CD4-positive, alpha-beta T cell treated with Interleukin-15 for 4 hours (primary cell): ENCODE data around the gene SF3B2.
"Not testable (repeated sequence)": the region's sequence is repeated elsewhere in the genome, so short reads cannot be mapped to it uniquely, and the experiment has no call there.

ENCODE experiments used
- DNase-seq: peaks from one replicate; pipeline ENCODE4 v3.0.0-alpha.2; 2020; ENCODE audit warnings: low spot score

The SF3B2 gene, protein sequence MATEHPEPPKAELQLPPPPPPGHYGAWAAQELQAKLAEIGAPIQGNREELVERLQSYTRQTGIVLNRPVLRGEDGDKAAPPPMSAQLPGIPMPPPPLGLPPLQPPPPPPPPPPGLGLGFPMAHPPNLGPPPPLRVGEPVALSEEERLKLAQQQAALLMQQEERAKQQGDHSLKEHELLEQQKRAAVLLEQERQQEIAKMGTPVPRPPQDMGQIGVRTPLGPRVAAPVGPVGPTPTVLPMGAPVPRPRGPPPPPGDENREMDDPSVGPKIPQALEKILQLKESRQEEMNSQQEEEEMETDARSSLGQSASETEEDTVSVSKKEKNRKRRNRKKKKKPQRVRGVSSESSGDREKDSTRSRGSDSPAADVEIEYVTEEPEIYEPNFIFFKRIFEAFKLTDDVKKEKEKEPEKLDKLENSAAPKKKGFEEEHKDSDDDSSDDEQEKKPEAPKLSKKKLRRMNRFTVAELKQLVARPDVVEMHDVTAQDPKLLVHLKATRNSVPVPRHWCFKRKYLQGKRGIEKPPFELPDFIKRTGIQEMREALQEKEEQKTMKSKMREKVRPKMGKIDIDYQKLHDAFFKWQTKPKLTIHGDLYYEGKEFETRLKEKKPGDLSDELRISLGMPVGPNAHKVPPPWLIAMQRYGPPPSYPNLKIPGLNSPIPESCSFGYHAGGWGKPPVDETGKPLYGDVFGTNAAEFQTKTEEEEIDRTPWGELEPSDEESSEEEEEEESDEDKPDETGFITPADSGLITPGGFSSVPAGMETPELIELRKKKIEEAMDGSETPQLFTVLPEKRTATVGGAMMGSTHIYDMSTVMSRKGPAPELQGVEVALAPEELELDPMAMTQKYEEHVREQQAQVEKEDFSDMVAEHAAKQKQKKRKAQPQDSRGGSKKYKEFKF

GRCh38 chr11:66051766-66052663 is at the start of gene SF3B2:
SF3B2 (plus strand) TSS chr11:66052364; CDS start chr11:66052385, 21 bp downstream.
- peak; percentile 97 for DNase-seq

- no peak for DNase-seq
Observed at GRCh38 chr11:66002648-66003225, 49.4 kb upstream of the SF3B2 start.

DNA sequence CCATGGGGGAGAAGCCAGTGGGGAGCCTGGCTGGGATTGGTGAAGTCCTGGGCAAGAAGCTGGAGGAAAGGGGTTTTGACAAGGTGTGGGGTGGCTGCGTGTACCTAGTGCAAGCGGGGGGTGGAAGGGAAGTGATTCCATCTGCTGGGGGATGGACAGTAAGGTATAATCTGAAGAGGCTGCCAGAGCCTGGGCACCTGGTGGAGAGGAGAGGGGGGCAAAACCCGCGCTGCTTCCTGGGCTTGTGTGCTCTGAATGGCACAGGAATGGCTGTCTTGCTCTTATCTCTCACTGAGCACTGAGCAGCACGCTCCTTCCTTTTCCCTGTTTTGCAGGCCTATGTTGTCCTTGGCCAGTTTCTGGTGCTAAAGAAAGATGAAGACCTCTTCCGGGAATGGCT is 48.9 kb upstream of the SF3B2 start:
- DNase-seq, result no peak

- DNase-seq, result no peak
Observed at GRCh38 chr11:66004186-66004585, 48.0 kb upstream of the SF3B2 start.

DNA sequence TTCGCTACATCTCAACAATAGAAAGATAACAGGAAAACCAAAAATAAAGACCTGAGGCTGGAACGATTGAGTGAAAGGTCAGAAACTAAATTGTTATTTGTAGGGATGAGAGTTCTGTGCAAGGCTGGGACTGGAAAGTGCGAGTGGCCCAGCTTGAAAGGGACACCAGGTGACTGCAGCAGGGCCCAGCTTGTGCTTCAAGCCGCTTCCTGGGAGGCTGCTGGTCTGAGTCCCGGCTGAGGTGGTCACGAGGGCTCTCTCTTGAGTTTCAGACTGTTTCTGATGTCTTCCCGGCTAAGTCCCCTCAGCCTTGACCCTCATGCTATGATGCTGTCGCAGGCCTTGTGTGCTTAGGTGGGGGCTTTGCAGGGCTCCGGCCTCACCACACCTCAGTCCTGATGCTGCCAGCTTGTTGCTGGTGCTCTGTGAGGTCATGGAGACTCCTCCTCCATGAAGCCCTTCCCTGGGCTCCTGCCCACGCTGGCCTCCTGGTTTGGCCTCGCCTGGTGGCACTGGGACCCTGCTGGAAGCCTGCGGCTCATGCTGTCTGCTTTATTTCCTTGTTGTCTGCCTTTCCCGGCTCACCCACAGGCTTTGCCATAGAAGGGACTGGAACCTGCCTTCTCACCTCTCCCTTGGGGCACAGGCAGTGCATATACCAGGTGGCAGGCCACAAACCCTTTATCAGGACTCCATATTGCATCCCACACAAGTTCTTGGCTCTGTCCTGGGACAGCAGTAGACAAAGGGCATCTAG is 45.9 kb upstream of the SF3B2 start:
- no peak for DNase-seq

GRCh38 chr11:66006891-66007176 is 45.3 kb upstream of the SF3B2 start:
- DNase-seq, result no peak

GRCh38 chr11:66007201-66007634 is 44.9 kb upstream of the SF3B2 start:
- DNase-seq, result no peak

- no peak for DNase-seq
Observed at GRCh38 chr11:66008095-66008467, 44.1 kb upstream of the SF3B2 start.

GRCh38 chr11:66008468-66009101 is 43.6 kb upstream of the SF3B2 start:
- no peak for DNase-seq

GRCh38 chr11:66010036-66010435 is 42.1 kb upstream of the SF3B2 start:
- DNase-seq, result not testable (repeated sequence)

DNA sequence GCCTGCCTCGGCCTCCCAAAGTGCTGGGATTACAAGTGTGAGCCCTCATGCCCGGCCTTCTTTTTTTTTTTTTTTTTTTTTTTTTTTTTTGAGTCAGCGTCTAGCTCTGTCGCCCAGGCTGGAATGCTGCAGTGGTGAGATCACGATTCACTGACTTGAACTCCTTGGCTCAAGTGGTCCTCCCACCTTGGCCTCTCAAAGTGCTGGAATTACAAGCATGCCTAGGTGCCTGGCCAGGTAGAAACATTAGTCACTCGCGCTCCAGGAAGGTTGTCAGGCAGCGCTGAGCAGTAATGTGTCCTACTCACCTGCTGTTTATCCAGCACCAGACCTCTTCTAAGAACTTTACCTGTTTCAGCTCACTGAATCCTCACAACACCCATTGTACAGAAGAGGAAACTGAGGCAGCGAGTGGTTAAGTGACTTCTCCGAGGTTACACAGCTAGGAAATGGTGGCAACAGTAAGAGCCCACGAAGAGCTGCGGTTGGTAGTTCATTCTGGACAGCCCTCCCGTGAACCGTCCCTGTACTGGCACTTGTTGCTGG is 40.9 kb upstream of the SF3B2 start:
- no peak for DNase-seq

DNA sequence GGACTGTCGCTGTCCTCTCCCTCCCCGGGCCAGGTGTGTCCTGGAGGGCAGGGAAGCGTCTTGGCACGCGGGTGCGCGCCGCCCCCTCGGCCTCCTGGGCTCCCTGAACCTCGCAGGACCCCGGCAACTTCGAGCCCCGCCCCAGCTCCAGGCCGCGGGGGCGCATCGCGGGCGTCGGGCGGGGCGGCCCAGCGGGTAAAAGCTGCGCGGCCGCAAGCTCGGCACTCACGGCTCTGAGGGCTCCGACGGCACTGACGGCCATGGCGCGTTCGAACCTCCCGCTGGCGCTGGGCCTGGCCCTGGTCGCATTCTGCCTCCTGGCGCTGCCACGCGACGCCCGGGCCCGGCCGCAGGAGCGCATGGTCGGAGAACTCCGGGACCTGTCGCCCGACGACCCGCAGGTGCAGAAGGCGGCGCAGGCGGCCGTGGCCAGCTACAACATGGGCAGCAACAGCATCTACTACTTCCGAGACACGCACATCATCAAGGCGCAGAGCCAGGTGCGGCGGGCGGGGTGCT is 40.3 kb upstream of the SF3B2 start, which contains the start of gene CST6:
TSS of gene CST6 (plus strand) at position 224 of the 519 bp plus-strand sequence. CDS start at position 261, 37 bp downstream.
- no peak for DNase-seq

DNA sequence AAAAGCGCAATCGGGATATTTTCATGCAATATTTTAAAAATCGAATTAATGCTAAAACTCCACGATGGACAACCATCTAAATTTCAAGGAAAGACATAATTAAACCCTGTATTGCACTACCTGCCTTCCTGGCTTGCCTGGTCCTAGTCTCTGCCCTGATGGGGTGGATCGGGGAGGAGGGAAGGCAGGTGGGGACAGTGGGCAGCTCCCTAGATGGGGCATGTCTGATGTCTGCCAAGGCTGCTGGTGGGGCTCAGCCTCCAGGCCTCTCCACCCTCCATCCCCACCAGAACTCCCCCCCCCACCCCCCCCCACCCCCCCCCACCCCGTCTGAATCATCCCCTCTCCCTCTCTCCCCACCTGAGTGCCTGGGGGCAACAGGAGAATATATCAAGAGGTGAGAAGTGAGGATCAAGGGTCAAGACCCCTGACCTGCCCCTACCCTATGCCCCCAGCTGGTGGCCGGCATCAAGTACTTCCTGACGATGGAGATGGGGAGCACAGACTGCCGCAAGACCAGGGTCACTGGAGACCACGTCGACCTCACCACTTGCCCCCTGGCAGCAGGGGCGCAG is 39.7 kb upstream of the SF3B2 start:
- DNase-seq, result no peak

- DNase-seq, result no peak
Observed at GRCh38 chr11:66012946-66013761, 39.0 kb upstream of the SF3B2 start.

GRCh38 chr11:66013762-66014100 is 38.4 kb upstream of the SF3B2 start:
- no peak for DNase-seq

GRCh38 chr11:66014804-66015453 is 37.2 kb upstream of the SF3B2 start:
- DNase-seq, result no peak

GRCh38 chr11:66015454-66015881 is 36.7 kb upstream of the SF3B2 start:
- no peak for DNase-seq
